ENCODE data around the gene FRAT2.

DNA sequence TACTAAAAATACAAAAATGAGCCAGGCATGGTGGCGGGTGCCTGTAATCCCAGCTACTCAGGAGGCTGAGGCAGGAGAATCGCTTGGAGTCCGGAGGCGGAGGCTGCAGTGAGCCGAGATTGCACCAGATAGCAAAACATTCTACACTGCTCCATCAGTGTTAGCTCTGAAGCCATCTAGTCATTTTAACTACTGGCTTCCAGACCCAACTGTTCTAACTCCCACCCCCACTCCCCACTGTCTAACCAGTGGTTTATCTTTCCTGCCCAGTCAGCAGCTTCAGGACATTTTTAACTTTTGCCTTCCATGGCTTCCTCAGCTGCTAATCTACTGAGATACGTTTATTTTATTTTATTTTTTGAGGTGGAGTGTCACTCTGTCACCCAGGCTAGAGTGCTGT lies 21.6 kb downstream of the FRAT2 start:
- no peak for TF ChIP-seq GATA3 (IDR thresholded peaks at IDR 0.05; ENCODE audit: low read depth, low read length)
- TF ChIP-seq GATA2 (IDR thresholded peaks at IDR 0.05; ENCODE audit: low read depth, low read length): no peak

Data from SH-SY5Y (cell line).